HUDEP-2 (cell line): ENCODE data around the gene REXO4.
"Not testable (repeated sequence)": the region's sequence is repeated elsewhere in the genome, so short reads cannot be mapped to it uniquely, and the experiment has no call there.

Experiments
- DNase-seq, 76 experiments: peaks; one replicate each; lab custom pipeline; 2025; ENCODE audit not compliant: unreplicated experiment in 76 of 76; lab: John Stamatoyannopoulos, UW

REXO4 gene

GRCh38 chr9:133390713-133391112 lies 27.1 kb downstream of the REXO4 start:
- DNase-seq: no peak

GRCh38 chr9:133389562-133389961 lies 28.2 kb downstream of the REXO4 start:
- DNase-seq: no peak

- no peak for DNase-seq
These were observed 28.7 kb downstream of the REXO4 start for GRCh38 chr9:133389025-133389557.

GRCh38 chr9:133387680-133388079 lies 30.1 kb downstream of the REXO4 start:
- no peak for DNase-seq

- no peak for DNase-seq
These were observed 31.5 kb downstream of the REXO4 start for GRCh38 chr9:133386338-133386737.

GRCh38 chr9:133385452-133385851 lies 32.4 kb downstream of the REXO4 start:
- DNase-seq: no peak

GRCh38 chr9:133384736-133385321 lies 33.0 kb downstream of the REXO4 start:
- DNase-seq: no peak

GRCh38 chr9:133383438-133383837 lies 34.4 kb downstream of the REXO4 start:
- no peak for DNase-seq

- no peak for DNase-seq
These were observed 35.2 kb downstream of the REXO4 start for GRCh38 chr9:133382507-133383141.

- DNase-seq: no peak
These were observed 37.1 kb downstream of the REXO4 start for GRCh38 chr9:133380734-133381133.

GRCh38 chr9:133379153-133380086 lies 38.4 kb downstream of the REXO4 start:
- no peak for DNase-seq

GRCh38 chr9:133378408-133378962 lies 39.3 kb downstream of the REXO4 start:
- DNase-seq: peak in 1 of 76 experiments; percentile 15

- peak in 12 of 76 experiments; percentile 7 to 34 (median 16) for DNase-seq
These were observed 40.0 kb downstream of the REXO4 start for GRCh38 chr9:133377721-133378216.

GRCh38 chr9:133377280-133377679 lies 40.5 kb downstream of the REXO4 start:
- not testable (repeated sequence) for DNase-seq

GRCh38 chr9:133375724-133376654 lies 41.8 kb downstream of the REXO4 start, which contains the start of the genes STKLD1 and SURF4:
Gene STKLD1, plus strand, starts transcription at chr9:133376366. Its CDS starts 108 bp downstream, at chr9:133376474.
Gene SURF4, minus strand, starts transcription at chr9:133376060. Its CDS starts 91 bp downstream, at chr9:133375969.
- peak in 74 of 76 experiments; percentile 45 to 96 (median 89) for DNase-seq

GRCh38 chr9:133375116-133375723 lies 42.6 kb downstream of the REXO4 start:
- DNase-seq: peak in 8 of 76 experiments; percentile 14 to 49 (median 26)

- peak in 5 of 76 experiments; percentile 17 to 30 (median 19) for DNase-seq
These were observed 43.1 kb downstream of the REXO4 start for GRCh38 chr9:133374612-133375115.

- no peak for DNase-seq
These were observed 45.7 kb downstream of the REXO4 start for GRCh38 chr9:133372144-133372543.
